ENCODE data around the gene RNPEP.

DNA sequence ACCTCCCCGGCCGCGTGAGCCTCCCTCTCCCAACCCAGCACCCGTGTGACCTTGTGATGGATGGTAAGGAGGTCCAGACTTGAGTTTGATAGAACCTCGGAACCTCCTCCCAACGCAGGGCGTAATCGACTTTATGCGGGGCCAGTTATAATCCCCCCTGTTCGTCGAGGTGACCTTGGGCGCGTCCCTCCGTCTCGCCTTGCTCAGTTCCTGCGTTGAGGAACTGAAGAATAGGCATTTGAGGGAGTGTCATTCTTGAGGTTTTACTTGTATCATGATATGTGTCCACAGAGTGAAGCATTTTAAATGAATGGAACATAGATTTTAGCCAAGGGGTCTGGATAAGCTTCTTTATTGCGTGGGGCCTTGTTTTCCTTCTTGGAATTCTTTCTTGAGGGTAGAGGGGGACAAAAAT lies 26.7 kb upstream of the RNPEP start:
- TF ChIP-seq POLR2A (IDR thresholded peaks at IDR 0.05) (no peak), POLR2AphosphoS5 (IDR thresholded peaks at IDR 0.05) (no peak)
- TF ChIP-seq, protein P1, sequence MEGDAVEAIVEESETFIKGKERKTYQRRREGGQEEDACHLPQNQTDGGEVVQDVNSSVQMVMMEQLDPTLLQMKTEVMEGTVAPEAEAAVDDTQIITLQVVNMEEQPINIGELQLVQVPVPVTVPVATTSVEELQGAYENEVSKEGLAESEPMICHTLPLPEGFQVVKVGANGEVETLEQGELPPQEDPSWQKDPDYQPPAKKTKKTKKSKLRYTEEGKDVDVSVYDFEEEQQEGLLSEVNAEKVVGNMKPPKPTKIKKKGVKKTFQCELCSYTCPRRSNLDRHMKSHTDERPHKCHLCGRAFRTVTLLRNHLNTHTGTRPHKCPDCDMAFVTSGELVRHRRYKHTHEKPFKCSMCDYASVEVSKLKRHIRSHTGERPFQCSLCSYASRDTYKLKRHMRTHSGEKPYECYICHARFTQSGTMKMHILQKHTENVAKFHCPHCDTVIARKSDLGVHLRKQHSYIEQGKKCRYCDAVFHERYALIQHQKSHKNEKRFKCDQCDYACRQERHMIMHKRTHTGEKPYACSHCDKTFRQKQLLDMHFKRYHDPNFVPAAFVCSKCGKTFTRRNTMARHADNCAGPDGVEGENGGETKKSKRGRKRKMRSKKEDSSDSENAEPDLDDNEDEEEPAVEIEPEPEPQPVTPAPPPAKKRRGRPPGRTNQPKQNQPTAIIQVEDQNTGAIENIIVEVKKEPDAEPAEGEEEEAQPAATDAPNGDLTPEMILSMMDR (IDR thresholded peaks at IDR 0.05) = no peak
